Fibroblast of lung (primary cell): Measurements from ENCODE around the gene CDR2. TPM values are rescaled to one million over a fixed set of nuclear protein-coding genes. Genes with fewer than 3 reads are reported as not detected.

ENCODE experiments used
- DNase-seq, 2 donors: peaks; one replicate each; pipeline versions ENCODE4 v3.0.0 to v3.0.0-alpha.2; 2010; ENCODE audit warnings: low read depth in 2 of 2
- H2AFZ ChIP-seq: 2 replicates; pipeline ENCODE4 v1.5.1; 2012; ENCODE audit warnings: low read length, control low read depth, inconsistent platforms
- H3K27ac ChIP-seq: 2 replicates; pipeline ENCODE4 v1.5.1; 2011; ENCODE audit warnings: low read length, control low read depth; ENCODE audit not compliant: insufficient read depth
- H3K27me3 ChIP-seq: 2 replicates; pipeline ENCODE4 v1.5.1; 2011; ENCODE audit warnings: mild to moderate bottlenecking, low read length; ENCODE audit not compliant: control insufficient read depth, insufficient read depth
- H3K36me3 ChIP-seq: 2 replicates; pipeline ENCODE4 v1.5.1; 2011; ENCODE audit warnings: low read length; ENCODE audit not compliant: control insufficient read depth, insufficient read depth
- H3K4me1 ChIP-seq: 2 replicates; pipeline ENCODE4 v1.5.1; 2011; ENCODE audit warnings: low read length; ENCODE audit not compliant: control insufficient read depth, insufficient read depth; ENCODE audit errors: extremely low read depth
- H3K4me2 ChIP-seq: 2 replicates; pipeline ENCODE4 v1.5.1; 2011; ENCODE audit warnings: low read length, control low read depth; ENCODE audit not compliant: insufficient read depth; ENCODE audit errors: extremely low read depth
- H3K4me3 ChIP-seq, 4 experiments: fragments of 200-600 bp in 1 of 4; sonication (generic) in 1 of 4; replicated peaks in 1 of 4; 2 replicates each; pipeline ENCODE4 v1.5.1; 2011 to 2016; ENCODE audit warnings: low read length in 4 of 4, low read depth in 3 of 4, mild to moderate bottlenecking in 3 of 4, control low read depth in 2 of 4, inconsistent platforms in 1 of 4, mixed read lengths in 1 of 4; ENCODE audit not compliant: insufficient read depth in 1 of 4; ENCODE audit errors: control extremely low read depth in 1 of 4
- H3K79me2 ChIP-seq: 2 replicates; pipeline ENCODE4 v1.5.1; 2012; ENCODE audit warnings: mild to moderate bottlenecking, low read length, inconsistent platforms; ENCODE audit not compliant: control insufficient read depth, insufficient read depth
- H3K9ac ChIP-seq: 2 replicates; pipeline ENCODE4 v1.5.1; 2011; ENCODE audit warnings: mild to moderate bottlenecking, low read length, control low read depth; ENCODE audit not compliant: insufficient read depth
- H3K9me3 ChIP-seq: 2 replicates; pipeline ENCODE4 v1.5.1; 2012; ENCODE audit warnings: low read depth, low read length; ENCODE audit not compliant: control insufficient read depth, insufficient read depth
- H4K20me1 ChIP-seq: 2 replicates; pipeline ENCODE4 v1.5.1; 2011; ENCODE audit warnings: low read length; ENCODE audit not compliant: control insufficient read depth, insufficient read depth; ENCODE audit errors: extremely low read depth
- EZH2 ChIP-seq: IDR thresholded peaks from 2 replicates; pipeline ENCODE4 v1.5.1; 2012; ENCODE audit warnings: low read length, control low read depth, mild to moderate bottlenecking; ENCODE audit errors: missing control alignments
- polyA plus RNA-seq, 2 donors: library from polyadenylated mRNA; depleted of rRNA in 1 of 2; stranded (reverse) in 1 of 2; unstranded in 1 of 2; fragments of >200 nt; gene quantifications; 2 replicates each; pipeline ENCODE4 v1.2.1, GENCODE V29; 2011 to 2012; ENCODE audit warnings: missing spikeins in 1 of 2
- total RNA-seq: library from RNA; depleted of rRNA; stranded (reverse); fragments of >200 nt; gene quantifications from 2 replicates; pipeline ENCODE4 v1.2.1, GENCODE V29; 2014
- TF ChIP-seq, protein P1 (sequence below), 2 donors: IDR thresholded peaks in 1 of 2; conservative IDR thresholded peaks in 1 of 2; 1 replicate in 1 of 2; 2 replicates in 1 of 2; pipeline ENCODE4 v1.5.1; 2011 to 2012; ENCODE audit warnings: low read length in 2 of 2, control low read depth in 1 of 2, inconsistent platforms in 1 of 2, low read depth in 1 of 2, mild to moderate bottlenecking in 1 of 2

CDR2 gene
- total and polyA plus RNA-seq, 2 donors (not counting 1 experiment from before 2014, with no cell fraction given): 60.1 to 73.8 TPM

DNA sequence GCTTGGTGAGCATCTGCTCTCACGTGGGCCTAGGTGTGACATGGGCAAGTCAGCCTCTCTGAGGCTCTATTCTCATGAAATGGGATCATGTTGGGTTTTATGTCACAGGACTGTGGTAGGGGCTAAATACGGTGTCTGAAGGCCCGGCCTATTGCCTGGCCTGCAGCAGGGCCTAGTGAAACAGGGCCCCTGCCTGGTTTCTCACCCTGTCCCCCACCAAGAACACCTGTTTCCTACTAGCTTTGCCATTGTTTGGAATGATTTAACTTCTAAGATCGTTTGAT lies 48.1 kb downstream of the CDR2 start:
- no peak overlapping the region for H2AFZ ChIP-seq
- TF ChIP-seq EZH2: no peak
- TF ChIP-seq, protein P1, sequence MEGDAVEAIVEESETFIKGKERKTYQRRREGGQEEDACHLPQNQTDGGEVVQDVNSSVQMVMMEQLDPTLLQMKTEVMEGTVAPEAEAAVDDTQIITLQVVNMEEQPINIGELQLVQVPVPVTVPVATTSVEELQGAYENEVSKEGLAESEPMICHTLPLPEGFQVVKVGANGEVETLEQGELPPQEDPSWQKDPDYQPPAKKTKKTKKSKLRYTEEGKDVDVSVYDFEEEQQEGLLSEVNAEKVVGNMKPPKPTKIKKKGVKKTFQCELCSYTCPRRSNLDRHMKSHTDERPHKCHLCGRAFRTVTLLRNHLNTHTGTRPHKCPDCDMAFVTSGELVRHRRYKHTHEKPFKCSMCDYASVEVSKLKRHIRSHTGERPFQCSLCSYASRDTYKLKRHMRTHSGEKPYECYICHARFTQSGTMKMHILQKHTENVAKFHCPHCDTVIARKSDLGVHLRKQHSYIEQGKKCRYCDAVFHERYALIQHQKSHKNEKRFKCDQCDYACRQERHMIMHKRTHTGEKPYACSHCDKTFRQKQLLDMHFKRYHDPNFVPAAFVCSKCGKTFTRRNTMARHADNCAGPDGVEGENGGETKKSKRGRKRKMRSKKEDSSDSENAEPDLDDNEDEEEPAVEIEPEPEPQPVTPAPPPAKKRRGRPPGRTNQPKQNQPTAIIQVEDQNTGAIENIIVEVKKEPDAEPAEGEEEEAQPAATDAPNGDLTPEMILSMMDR (conservative IDR thresholded peaks at IDR 0.05 in 1 of 2, IDR thresholded peaks at IDR 0.05 in 1 of 2; ENCODE audit: low read depth in 1 of 2, low read length in 2 of 2): no peak
- H3K36me3 ChIP-seq: peaks cover 33% of the 10 kb centered on the region
- H3K4me2 ChIP-seq: no peak overlapping the region
- no peak overlapping the region for H3K9ac ChIP-seq
- no peak overlapping the region for H3K27ac ChIP-seq
- no peaks in the 10 kb centered on the region for H3K9me3 ChIP-seq
- no peak for DNase-seq
- H3K79me2 ChIP-seq: no peaks in the 10 kb centered on the region
- H4K20me1 ChIP-seq: no peaks in the 10 kb centered on the region
- no peaks in the 10 kb centered on the region for H3K4me1 ChIP-seq
- no peaks in the 10 kb centered on the region for H3K27me3 ChIP-seq
- H3K4me3 ChIP-seq: no peak overlapping the region

DNA sequence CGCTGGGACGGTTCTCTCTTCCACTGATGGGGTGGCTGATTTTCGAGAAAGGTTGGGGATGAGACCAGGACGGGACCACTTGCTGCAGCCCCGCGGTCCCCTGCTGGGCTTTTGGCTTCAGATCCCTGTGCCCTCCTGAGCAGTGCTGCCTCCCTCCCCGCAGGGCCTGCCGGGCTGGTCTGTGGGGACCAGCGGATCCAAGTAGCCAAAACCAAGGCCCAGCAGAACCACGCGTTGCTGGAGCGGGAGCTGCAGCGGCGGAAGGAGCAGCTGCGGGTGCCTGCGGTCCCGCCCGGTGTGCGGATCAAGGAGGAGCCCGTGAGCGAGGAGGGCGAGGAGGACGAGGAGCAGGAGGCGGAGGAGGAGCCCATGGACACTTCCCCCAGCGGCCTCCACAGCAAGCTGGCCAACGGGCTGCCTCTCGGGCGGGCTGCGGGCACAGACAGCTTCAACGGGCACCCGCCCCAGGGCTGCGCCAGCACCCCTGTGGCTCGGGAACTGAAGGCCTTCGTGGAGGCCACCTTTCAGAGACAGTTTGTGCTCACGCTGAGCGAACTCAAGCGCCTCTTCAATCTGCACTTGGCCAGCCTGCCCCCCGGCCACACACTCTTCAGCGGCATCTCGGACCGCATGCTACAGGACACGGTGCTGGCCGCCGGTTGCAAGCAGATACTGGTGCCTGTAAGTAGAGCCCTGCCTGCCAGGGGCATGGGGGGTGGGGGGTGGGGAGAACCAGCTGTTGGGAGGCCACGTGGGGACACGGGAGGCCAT lies 48.6 kb downstream of the CDR2 start:
- Histone ChIP-seq H3K4me3 (no peak overlapping the region), H3K27ac (no peak overlapping the region), H3K4me1 (no peaks in the 10 kb centered on the region), H2AFZ (no peak overlapping the region), H3K4me2 (no peak overlapping the region), H4K20me1 (no peaks in the 10 kb centered on the region), H3K27me3 (no peaks in the 10 kb centered on the region), H3K9ac (no peak overlapping the region), H3K9me3 (no peaks in the 10 kb centered on the region), H3K36me3 (peaks cover 33% of the 10 kb centered on the region), H3K79me2 (no peaks in the 10 kb centered on the region)
- DNase-seq: no peak
- no peak for TF ChIP-seq EZH2
- TF ChIP-seq, protein P1 (conservative IDR thresholded peaks at IDR 0.05 in 1 of 2, IDR thresholded peaks at IDR 0.05 in 1 of 2; ENCODE audit: low read depth in 1 of 2, low read length in 2 of 2): no peak

DNA sequence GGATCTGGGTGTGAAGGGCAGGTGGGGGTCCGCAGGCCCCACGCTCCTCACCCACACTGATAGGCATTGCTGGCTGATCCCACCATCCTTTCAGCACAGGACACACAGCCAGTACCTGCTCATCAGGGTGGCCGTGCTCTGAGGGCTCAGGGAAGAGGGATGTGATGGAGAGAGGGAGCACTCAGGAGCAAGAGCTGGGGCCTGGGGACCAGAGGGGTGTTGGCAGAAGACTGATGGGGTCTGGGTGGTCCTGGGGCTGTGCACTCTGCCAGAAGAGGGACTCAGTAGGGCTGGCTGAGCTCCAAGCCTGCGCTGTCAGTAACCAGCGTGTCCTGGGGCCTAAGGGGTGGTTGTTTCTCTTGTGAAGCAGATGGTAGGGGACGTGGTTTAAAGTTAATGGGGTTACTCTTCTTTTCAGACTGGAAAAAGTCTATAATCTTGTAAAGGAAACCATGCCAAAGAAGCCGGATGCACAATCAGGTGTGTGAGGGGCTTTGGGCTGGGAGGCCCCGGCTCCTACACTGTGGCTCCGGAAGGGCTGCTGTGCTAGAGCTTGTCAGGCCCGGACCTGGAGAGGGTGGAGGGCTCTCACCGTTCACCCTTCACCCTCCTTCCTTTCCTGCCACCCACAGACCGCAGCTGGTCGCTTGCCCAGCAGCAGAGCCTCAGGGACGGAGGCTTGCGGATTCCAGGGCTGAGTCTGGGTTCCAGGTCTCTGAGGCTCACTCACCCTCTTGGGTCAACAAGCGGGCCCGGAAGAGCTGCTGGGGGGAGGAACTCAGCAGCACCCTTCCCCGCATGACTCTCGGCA lies 49.4 kb downstream of the CDR2 start:
- no peak for DNase-seq
- no peak overlapping the region for H3K27ac ChIP-seq

More for the DNA sequence above, 49.4 kb downstream of the CDR2 start:
- TF ChIP-seq EZH2: no peak
- Histone ChIP-seq H3K79me2 (no peaks in the 10 kb centered on the region), H3K9ac (no peak overlapping the region), H3K36me3 (peaks cover 33% of the 10 kb centered on the region), H3K27me3 (no peaks in the 10 kb centered on the region), H3K4me2 (no peak overlapping the region), H4K20me1 (no peaks in the 10 kb centered on the region), H2AFZ (no peak overlapping the region), H3K9me3 (no peaks in the 10 kb centered on the region), H3K4me3 (no peak overlapping the region), H3K4me1 (no peaks in the 10 kb centered on the region)
